Smooth muscle cell (in vitro differentiated cells): ENCODE results near the gene FLNA. TPM values are rescaled to one million over a fixed set of nuclear protein-coding genes. Genes with fewer than 3 reads are reported as not detected.
A peak's percentile ranks its signal among the peaks of the same experiment; 100 is the strongest.

Source experiments
- DNase-seq: peaks from one replicate; lab custom pipeline; 2025; ENCODE audit not compliant: unreplicated experiment; lab: John Stamatoyannopoulos, UW
- H2AFZ ChIP-seq: fragments of 200-600 bp; sonication (generic); 2 replicates; pipeline ENCODE4 v1.6.0; 2016; ENCODE audit warnings: antibody characterized with exemption, low read depth, mild to moderate bottlenecking
- H3F3A ChIP-seq: fragments of 200-600 bp; sonication (generic); 2 replicates; pipeline ENCODE4 v1.6.0; 2017; ENCODE audit warnings: antibody characterized with exemption, low read depth
- H3K27ac ChIP-seq: fragments of 200-600 bp; sonication (generic); 2 replicates; pipeline ENCODE4 v1.5.1; 2016; ENCODE audit warnings: low read depth, mild to moderate bottlenecking
- H3K27me3 ChIP-seq: fragments of 200-600 bp; sonication (generic); 2 replicates; pipeline ENCODE4 v1.6.1; 2016; ENCODE audit warnings: low read depth, mild to moderate bottlenecking
- H3K36me3 ChIP-seq: fragments of 200-600 bp; sonication (generic); 2 replicates; pipeline ENCODE4 v1.5.1; 2016; ENCODE audit warnings: low read depth
- H3K4me1 ChIP-seq: fragments of 200-600 bp; sonication (generic); 2 replicates; pipeline ENCODE4 v1.5.1; 2016; ENCODE audit warnings: low read depth
- H3K4me2 ChIP-seq: fragments of 200-600 bp; sonication (generic); 2 replicates; pipeline ENCODE4 v1.6.0; 2016; ENCODE audit warnings: mild to moderate bottlenecking
- H3K4me3 ChIP-seq: fragments of 200-600 bp; sonication (generic); 2 replicates; pipeline ENCODE4 v1.5.1; 2016; ENCODE audit warnings: mild to moderate bottlenecking
- H3K79me2 ChIP-seq: fragments of 200-600 bp; sonication (generic); 2 replicates; pipeline ENCODE4 v1.6.0; 2016; ENCODE audit warnings: low read depth, mild to moderate bottlenecking
- H3K9ac ChIP-seq: fragments of 200-600 bp; sonication (generic); 2 replicates; pipeline ENCODE4 v1.6.0; 2016; ENCODE audit warnings: low read depth
- H3K9me3 ChIP-seq: fragments of 200-600 bp; sonication (generic); replicated peaks from 2 replicates; pipeline ENCODE4 v1.5.1; 2016; ENCODE audit warnings: low read depth
- H4K20me1 ChIP-seq: fragments of 200-600 bp; sonication (generic); 2 replicates; pipeline ENCODE4 v1.6.0; 2016; ENCODE audit warnings: low read depth
- WGBS: methylation state at CpG from one replicate; pipeline ENCODE4 v1.1.7; 2016; ENCODE audit warnings: low lambda C conversion rate; 5-methylcytosine and 5-hydroxymethylcytosine counted together
- polyA plus RNA-seq: library from polyadenylated mRNA; unstranded; fragments of >200 nt; fragmentation: Nextera tagmentation; extraction: Ambion mirVana; gene quantifications from 2 replicates; pipeline ENCODE4 v1.2.1, GENCODE V29; 2016
- total RNA-seq: library from RNA; depleted of rRNA; stranded (reverse); fragments of >200 nt; gene quantifications from 2 replicates; pipeline ENCODE4 v1.2.3, GENCODE V29; 2014
- TF ChIP-seq, protein P1 (sequence below): fragments of 200-600 bp; sonication (generic); IDR thresholded peaks from 2 replicates; pipeline ENCODE4 v1.5.1; 2017; ENCODE audit warnings: borderline replicate concordance, mild to moderate bottlenecking, antibody characterized with exemption; ENCODE audit not compliant: insufficient read depth, poor library complexity, severe bottlenecking

FLNA gene
- total and polyA plus RNA-seq, 2 experiments from 2014 or later = 860 to 1,632 TPM

DNA sequence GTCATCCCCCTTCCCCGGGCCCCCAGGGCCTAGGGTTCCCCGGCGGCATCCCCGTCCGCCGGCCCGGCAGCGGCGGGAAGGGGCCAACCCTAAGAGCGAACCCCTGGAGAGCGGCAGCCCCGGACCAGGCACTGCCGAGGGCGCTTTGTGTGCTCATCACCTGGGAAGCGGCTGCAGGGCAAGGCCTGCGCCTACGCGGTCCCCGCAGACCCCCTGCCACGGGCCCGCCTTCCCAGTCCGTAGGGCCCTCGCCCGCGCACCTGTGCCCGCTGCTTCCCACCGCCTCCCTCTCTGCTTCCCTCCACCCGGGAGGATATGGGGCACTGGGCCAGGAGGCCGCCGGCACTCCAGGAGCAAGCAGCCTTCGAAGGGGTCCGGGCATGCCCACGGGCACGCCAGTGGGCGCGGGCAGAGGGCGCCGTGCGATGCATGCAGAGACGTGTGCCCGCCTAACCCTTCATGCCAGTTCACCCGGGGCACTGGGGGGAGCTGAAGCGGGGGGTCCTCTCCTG, 2.6 kb downstream of the FLNA start:
- H3K4me2 ChIP-seq = peak overlapping the region; percentile 83
- H3K9ac ChIP-seq = no peak overlapping the region
- H3F3A ChIP-seq = peaks cover 4% of the 10 kb centered on the region
- peak overlapping the region; percentile 35 for H3K27ac ChIP-seq
- TF ChIP-seq, protein P1, sequence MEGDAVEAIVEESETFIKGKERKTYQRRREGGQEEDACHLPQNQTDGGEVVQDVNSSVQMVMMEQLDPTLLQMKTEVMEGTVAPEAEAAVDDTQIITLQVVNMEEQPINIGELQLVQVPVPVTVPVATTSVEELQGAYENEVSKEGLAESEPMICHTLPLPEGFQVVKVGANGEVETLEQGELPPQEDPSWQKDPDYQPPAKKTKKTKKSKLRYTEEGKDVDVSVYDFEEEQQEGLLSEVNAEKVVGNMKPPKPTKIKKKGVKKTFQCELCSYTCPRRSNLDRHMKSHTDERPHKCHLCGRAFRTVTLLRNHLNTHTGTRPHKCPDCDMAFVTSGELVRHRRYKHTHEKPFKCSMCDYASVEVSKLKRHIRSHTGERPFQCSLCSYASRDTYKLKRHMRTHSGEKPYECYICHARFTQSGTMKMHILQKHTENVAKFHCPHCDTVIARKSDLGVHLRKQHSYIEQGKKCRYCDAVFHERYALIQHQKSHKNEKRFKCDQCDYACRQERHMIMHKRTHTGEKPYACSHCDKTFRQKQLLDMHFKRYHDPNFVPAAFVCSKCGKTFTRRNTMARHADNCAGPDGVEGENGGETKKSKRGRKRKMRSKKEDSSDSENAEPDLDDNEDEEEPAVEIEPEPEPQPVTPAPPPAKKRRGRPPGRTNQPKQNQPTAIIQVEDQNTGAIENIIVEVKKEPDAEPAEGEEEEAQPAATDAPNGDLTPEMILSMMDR = no peak
- H3K4me3 ChIP-seq = peak overlapping the region; percentile 76
- H3K27me3 ChIP-seq = no peaks in the 10 kb centered on the region
- no peak overlapping the region for H2AFZ ChIP-seq
- 36% methylated on average over 29 of the region's 43 CpGs for WGBS
- H3K9me3 ChIP-seq = no peaks in the 10 kb centered on the region
- no peaks in the 10 kb centered on the region for H3K4me1 ChIP-seq
- DNase-seq = no peak
- peaks cover 59% of the 10 kb centered on the region for H3K79me2 ChIP-seq
- H3K36me3 ChIP-seq = no peaks in the 10 kb centered on the region
- peaks cover 35% of the 10 kb centered on the region for H4K20me1 ChIP-seq

GRCh38 chrX:154371017-154371788, 3.2 kb downstream of the FLNA start:
- Histone ChIP-seq H3K79me2 (peaks cover 66% of the 10 kb centered on the region), H3F3A (peaks cover 6% of the 10 kb centered on the region), H3K9me3 (no peaks in the 10 kb centered on the region), H2AFZ (no peak overlapping the region), H3K36me3 (no peaks in the 10 kb centered on the region), H3K4me1 (no peaks in the 10 kb centered on the region), H4K20me1 (peaks cover 41% of the 10 kb centered on the region), H3K27ac (peak overlapping the region; percentile 99), H3K4me3 (peak overlapping the region; percentile 76), H3K4me2 (peak overlapping the region; percentile 83), H3K27me3 (no peaks in the 10 kb centered on the region), H3K9ac (peak overlapping the region; percentile 68)
- WGBS = 32% methylated on average over 55 of the region's 77 CpGs
- TF ChIP-seq, protein P1 = no peak
- DNase-seq = peak; percentile 69

DNA sequence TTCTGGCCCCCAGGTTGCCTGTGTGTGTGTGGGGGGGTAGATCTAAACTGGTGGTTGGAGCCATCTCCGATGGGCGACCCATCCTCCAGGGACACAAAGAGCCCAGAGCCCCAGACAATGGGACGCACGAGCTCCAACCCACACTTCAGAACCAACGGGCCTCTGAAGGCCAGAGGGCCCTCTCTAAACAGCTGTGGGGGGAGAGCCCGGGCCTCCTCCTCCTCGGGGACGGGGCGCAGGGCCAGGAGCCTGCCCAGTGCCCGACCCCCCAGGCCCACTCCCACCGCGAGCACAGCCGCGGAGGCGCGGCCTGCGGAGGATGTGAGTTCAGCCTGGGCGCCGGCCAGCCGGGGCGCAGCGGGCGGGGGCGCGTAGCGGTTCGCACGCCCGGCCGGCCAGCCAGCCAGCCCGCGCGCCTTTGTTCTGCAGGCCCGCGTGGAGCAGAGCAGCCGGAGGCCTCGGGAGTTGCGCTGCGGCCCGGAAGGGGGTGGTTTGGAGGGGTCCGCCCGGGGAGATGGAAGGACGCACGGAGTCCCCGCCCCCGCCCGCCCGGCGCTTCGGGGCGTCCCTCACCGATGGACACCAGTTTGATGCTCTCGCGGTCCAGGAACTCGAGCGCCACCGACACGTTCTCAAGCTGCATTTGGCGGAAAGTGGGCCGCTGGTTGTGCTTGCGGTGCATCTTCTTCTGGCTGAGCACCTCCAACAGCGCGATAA, 4.0 kb downstream of the FLNA start:
- DNase-seq = no peak
- no peak overlapping the region for H2AFZ ChIP-seq
- WGBS = 47% methylated on average over 48 of the region's 63 CpGs
- H3K79me2 ChIP-seq = peaks cover 68% of the 10 kb centered on the region
- no peaks in the 10 kb centered on the region for H3K4me1 ChIP-seq
- H3K36me3 ChIP-seq = no peaks in the 10 kb centered on the region
- H3K27me3 ChIP-seq = no peaks in the 10 kb centered on the region
- H3K4me3 ChIP-seq = peak overlapping the region; percentile 76
- TF ChIP-seq, protein P1 = no peak
- peak overlapping the region; percentile 94 for H3K9ac ChIP-seq
- H3K9me3 ChIP-seq = no peaks in the 10 kb centered on the region
- H4K20me1 ChIP-seq = peaks cover 48% of the 10 kb centered on the region
- peak overlapping the region; percentile 99 for H3K27ac ChIP-seq
- H3K4me2 ChIP-seq = peak overlapping the region; percentile 80
- H3F3A ChIP-seq = peaks cover 6% of the 10 kb centered on the region
